Left renal cortex interstitium (tissue), 4 donors: ENCODE measurements around the gene PTPRU. TPM values are rescaled to one million over a fixed set of nuclear protein-coding genes. Genes with fewer than 3 reads are reported as not detected.

ENCODE experiments used
- DNase-seq, 4 donors: peaks; one replicate each; pipeline ENCODE4 v3.0.0-alpha.2; 2013; ENCODE audit warnings: low read depth in 4 of 4, low spot score in 2 of 4, missing footprints in 1 of 4
- polyA plus RNA-seq, 4 donors: library from polyadenylated mRNA; unstranded; fragments of 120-200 nt; gene quantifications; one replicate each; pipeline ENCODE4 v1.2.1, GENCODE V29; 2013; ENCODE audit not compliant: insufficient read length in 4 of 4

Gene PTPRU
- polyA plus RNA-seq, 4 donors, result 13.0 to 19.2 (median 14.5) TPM

DNA sequence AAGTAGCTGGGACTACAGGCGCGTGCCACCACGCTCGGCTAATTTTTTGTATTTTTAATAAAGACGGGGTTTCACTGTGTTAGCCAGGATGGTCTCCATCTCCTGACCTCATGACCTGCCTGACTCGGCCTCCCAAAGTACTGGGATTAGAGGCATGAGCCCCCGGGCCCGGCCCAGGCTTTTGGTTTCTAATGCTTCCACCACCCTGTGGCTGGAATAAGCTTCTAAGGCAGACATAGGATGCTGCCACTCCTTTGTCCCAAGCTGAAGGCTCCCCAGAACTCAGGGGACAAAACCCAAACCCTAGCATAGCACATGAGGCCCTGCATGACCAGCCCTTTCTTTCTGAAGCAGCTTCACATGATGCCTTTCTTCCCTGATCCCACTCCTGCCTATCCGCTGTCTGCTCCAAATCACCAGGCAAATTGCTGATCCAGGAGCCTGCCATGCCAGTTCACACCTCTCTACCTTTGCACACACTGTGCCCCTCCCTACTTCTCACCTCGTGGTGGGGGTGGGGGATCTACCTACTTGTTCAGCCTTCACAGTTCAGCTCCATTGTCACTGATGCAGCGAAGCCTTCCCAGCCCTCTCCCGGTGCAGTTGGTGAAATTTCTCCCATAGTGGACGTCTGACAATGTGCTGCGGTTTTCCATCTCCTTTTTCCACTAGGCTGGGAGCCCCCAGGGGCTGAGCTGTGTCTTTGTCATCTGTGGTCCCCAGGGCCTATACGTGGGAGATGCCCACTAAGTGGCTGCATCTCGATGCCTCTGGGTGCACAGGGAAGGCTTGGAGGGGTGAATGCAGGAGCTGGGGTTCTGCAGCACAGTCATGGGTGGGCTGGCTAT lies 6.9 kb downstream of the PTPRU start:
- no peak for DNase-seq

DNA sequence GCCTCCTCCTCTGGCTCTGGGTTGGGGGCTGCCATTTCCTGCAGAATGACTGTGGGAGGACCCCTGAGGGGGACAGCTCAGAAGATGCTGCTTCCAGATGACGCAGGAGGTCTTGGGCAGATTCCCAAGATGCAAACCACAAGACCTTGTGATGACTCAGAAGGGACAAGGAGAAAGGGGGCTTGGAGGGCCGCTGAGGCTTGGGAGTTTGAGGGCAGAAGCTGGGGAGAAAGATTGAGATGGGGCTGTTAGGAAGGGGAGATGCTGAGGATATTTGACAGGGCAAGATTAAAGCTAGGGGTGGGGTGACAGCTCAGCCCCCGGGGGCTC lies 7.5 kb downstream of the PTPRU start:
- no peak for DNase-seq

DNA sequence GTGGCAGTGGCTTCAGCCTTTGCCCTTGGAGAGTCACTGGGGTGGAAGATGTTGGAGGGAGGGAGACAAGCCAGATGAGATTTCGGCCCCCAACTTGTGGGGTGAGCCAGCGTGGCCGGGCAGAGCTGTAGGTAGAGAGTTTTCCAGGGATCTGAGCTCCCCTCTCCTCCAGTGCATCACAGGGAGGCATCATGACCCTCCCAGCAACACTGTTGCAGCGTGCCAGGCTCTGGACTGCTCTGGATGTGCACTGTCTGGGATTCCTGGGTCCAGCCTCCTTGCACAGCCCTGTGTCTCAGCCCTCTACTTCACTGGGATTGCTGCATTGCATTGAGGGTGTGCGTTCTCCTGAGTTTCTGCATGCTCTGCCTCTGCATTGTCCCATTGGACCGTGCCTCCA lies 8.9 kb downstream of the PTPRU start:
- no peak for DNase-seq

DNA sequence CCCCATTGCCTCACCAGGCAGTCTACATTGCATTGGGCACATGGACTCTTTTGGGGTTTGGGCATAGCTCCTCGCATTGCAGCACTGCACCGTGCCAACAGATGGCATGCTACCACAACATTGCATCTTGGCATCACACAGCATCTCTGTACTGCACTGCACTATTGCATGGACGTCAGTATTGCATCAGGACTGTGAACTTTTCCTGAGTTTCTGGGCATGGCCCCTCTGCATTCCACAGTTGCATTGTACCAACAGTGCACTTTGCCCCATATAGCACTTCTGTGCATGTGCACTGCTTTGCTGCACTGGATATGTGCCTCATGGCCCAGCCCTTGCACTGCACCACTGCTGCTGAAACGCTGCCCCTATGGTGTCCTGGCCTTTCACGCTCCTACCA lies 9.6 kb downstream of the PTPRU start:
- no peak for DNase-seq

DNA sequence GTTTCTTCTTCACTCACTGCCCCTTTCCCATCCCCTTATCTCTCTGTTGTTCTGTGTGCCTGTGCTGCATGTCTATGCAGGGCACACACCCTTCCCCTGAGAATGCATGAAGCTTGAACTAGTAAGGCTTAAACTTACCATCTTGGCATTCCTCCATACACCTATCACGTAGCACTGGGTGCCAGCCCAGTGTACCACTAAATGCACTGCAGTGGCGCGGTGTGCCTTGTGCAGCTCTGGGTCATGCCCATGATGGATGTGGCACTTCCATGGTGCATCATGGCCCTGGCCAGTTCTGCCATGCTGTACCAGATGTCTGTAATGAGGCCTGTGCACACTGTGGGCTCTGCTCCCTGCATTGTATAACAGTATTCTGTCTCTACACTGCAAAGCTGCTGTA lies 10.7 kb downstream of the PTPRU start:
- DNase-seq, result no peak

DNA sequence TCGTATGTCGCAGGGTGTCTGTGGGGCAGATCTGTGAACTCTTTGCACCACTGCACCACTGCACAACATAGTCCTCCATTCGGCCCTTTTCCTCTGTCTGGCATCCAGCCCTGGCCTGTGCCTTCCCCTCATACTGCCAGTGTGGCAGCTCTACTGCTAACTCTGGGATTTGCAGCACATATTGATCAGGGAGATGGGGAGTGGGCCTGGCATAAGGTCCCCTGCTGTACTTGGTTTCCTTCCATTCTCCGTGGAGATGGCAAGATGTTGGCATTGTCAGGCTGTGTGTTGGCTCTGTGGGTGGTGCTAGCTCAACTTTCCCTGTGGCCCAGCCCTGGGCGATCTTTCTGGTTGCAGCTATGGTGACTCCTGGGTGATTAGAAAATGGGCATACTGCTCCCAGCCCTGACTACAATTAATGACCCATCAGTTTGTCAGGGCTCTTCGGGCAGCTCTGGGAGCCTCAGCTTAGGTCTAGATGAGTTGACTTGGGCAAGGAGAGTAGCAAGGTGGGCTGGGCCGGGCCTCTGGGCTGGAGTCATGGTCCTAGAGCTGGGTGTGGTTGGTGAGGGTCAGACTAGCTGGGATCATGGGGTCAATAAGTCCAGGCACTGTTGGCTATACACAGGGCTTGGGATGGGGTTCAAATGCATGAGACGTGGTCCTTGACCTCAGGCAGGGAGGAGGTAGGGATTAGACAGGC lies 11.4 kb downstream of the PTPRU start:
- no peak for DNase-seq

DNA sequence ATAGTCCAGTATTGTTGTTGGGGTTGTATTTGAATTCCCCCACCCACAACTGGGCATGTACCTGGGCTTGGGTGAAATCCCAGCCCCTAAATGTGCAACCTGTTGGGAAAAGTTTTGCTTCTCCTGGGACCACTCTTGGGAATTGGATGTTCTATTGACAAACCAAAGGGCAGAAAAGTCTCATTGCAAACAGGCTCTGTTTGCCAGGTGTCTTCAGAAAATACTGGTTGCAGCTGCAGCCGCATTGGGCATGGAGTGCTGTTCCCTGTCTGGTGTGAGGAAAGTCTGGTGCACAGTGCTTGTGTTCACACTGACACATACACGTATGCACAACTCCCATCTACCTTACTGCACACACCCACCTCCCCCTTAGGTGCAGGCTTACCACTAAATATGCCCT lies 12.1 kb downstream of the PTPRU start:
- DNase-seq, result no peak

DNA sequence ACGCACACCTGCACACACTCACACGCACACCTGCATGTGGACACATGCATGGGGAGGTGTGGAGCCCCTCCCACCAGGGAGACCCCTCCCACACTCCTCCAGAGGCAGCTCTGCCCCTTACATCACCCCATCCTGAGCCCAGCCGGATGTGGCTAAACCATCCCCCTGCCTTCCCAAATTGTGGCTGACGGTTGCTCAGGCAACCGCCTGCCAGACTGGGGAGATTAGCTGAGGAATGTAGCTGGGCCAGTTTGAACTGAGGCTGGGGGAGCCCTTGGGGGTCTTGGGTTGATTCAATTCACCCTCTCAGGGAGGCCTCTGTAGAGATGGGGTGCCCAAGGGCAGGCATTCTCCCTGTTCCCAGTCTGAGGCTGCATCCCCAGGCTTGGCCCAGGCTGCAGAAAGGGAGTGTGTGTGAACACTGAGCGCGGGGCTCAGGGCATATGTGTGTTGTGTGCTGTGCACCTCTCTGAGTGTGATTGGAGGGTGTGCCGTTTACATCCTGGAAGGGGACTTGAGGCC lies 12.9 kb downstream of the PTPRU start:
- no peak for DNase-seq

DNA sequence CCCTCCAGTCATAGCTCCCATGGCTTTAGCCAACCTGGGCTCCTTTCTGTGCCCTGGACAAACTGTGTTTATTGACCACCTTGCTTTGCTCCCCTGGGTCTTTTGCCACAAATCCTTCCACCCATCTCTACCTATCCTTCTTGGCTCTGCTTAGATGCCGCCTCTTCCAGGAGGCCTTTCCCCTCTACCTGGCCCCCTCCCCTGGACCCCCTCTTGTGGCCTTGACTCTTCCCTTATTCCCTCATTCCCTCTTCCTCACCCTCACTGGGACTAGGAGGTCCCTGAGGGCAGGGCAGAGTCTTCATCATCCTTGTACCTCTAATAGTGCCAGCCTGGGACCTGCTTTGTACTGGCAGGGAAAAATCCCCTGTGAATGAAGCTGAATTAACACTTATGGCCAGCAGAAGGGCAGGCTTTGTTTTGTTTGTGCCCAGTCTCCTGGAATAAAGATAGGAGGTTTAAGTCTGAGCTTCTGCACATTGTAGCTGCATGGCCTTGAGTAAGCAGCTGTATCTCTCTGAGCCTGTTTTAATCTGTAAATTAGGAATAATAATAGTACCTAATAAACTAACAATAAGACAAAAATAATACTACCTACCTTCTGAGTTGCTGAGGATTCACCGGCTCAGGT lies 13.7 kb downstream of the PTPRU start:
- DNase-seq, result no peak

DNA sequence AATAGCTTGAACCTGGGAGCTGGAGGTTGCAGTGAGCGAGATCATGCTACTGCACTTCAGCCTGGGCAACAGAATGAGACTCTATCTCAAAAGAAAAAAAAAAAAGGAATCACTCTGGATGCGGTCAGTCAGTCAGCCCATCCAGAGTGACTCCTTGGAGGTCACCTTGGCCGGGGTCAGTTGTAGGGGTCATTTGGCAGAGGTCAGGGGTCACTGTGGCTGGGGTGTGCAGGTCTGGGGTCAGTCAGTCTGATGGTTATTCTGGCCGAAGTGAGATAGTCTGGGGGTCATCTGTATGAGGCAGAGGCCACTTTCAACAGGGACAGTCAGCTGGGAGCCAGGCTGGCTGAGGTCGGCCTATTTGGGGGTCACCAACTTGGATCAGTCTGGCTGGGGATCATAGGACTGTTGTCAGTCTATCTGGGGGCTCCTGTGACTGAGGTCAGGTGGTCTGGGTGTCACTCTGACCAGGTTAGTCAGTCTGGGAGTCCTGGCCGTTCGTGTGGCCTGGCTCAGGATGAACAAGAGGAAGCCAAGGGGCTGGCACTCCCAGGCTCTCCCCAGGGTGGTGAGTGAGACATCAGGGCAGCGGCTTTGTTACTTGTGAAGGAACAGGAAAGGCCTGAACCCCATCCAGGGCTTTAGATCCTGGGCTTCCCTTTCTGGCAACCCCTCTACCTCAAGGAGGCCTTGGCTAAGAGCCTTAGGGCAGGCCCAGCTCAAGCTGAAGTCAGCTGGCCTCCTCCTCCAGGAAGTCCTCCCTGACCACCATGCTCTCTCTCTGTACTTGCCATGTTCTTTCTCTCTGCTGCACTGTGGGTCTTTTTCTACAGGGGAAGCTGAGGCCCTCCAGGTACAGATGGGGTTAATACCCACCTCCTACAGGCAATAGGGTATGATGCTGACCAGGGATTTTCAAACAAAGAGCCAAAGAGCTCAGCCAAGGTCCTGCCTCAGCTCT lies 15.1 kb downstream of the PTPRU start:
- no peak for DNase-seq

DNA sequence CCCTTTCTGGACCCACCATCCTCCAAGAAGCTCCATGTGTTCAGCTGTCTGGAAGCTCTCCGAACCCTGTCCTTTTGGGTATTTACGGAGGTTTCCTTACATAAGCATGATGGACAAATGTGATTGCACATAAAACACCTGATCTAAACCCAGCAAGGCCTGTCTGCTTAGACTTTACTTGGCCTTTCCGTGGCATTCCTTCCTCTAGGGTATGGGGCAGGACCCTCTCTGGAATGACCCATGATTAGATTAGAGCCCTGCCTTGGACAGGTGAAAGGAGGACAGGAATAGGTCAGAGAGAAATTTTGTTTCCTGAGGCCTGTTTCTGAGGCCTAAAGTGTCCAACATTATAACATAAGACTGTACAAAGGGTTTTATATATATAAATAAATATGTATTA lies 16.9 kb downstream of the PTPRU start:
- DNase-seq, result no peak

DNA sequence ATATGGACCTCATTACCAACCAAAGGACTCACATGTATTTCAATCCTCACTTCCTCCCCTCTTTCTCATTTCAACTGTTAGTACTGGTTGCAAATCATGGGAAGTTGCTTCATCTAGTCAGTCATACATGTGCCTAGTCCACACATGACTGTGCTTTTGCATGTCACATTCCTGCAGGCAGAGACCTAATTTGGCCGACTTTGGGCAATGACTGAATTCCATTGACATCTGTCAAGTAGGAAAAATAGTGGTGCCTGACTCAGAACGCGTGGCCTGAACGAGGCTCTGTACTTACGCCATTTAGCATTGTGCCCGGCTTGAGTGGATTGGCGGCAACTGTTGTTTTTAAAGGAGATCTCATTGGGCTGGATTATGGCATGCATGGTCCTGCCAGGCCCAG lies 18.0 kb downstream of the PTPRU start:
- DNase-seq, result no peak

DNA sequence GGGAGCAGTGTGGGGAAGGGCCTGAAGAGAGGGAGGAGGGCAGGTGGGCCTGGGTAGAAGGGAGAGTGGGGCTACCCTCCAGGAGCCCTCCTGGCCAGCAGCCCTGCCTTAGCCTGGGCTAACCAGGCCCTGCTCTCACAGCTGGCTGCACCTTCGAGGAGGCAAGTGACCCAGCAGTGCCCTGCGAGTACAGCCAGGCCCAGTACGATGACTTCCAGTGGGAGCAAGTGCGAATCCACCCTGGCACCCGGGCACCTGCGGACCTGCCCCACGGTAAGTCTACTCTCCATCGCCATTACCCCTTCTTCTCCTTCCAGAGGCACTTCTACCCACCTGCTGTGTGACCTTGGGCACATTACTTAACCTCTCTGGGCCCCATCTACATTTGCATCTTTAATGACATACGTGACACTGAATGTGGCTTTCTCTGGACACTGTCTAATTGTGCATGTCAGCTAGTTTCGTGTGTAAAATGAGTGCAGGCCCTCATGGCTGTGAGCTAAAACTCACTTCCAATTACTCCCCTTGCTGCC lies 18.9 kb downstream of the PTPRU start:
- no peak for DNase-seq

DNA sequence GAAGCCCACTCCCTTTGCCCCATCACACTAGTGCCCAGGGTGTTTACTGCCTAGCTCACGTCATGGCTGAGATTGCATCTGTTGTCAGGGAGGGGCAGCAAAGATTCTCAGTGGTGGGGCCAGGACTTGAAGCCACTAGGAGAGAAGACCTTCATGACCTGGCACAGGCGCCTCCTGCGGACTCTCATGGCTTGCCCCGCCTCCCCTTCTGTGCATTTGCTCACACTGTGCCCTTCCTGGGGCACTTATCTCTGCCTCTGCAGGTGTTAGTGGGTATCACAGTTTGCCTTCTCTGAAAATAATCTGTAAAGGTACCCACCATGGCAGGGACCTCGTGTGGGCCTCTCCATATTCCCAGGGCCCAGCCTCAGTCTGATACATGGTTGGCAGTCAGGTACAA lies 20.1 kb downstream of the PTPRU start:
- no peak for DNase-seq

DNA sequence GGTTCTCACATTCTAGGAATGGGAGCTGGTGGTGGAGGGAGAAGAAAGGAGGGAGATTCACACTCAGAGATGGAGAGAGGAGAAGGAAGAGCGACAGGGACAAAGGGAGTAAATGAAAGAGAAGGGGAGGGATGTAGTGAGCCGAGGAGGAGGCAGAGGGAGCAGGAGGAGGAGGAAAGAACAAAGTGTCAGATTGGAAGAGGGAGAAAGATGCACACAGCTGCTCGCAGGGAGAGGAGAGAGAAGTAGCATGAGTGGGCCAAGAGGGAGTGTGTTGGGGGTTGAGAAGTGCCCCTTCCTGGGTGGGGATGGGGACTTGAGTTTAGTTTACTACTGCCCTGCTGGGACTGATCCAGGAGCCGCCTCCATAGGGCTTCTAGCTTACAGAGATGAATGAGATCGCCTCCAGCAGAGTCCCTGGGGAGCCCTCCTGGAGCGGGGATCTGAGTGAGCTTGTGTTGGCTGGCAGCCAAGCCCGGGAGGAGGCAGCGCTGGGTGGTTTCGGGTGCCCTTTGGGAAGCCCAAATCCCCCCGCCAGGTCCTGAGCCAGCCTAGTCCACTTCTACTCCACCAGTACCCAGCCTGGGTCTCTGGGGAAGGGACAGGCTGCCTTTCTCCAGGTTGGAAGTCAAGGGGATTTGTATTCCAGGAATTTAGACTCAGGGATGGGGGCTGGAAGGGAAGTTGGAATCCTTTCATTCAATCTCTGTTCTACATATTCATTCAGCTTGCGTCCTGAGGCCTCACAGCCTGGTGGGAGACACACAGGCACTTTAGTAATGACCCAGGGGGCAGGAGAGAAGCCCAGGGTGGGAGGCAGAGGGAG lies 20.9 kb downstream of the PTPRU start:
- no peak for DNase-seq

DNA sequence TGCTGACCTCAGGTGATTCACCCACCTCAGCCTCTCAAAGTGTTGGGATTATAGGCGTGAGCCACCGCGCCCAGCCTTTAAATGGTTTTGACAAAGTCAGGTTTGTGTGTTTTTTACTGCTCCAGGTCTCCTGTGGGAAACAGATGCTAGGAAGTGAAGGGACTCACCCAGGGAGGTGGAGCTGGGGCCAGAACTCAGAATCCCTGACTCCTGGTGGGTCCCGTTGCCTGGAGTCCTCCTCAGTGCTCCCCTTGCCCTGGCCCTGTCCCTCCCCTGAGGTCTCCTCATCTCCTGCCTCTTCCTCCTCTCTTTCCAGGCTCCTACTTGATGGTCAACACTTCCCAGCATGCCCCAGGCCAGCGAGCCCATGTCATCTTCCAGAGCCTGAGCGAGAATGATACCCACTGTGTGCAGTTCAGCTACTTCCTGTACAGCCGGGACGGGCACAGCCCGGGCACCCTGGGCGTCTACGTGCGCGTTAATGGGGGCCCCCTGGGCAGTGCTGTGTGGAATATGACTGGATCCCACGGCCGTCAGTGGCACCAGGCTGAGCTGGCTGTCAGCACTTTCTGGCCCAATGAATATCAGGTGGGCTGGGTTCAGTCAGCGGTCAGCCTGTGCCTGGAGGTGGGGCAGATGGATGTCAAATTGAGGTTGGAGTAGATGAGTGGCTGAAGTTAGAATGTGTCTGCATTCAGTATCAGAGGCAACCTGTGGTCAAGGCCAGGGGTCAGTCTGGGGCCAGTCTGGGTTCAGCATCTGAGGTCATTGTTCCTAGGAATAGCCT lies 22.1 kb downstream of the PTPRU start:
- no peak for DNase-seq

DNA sequence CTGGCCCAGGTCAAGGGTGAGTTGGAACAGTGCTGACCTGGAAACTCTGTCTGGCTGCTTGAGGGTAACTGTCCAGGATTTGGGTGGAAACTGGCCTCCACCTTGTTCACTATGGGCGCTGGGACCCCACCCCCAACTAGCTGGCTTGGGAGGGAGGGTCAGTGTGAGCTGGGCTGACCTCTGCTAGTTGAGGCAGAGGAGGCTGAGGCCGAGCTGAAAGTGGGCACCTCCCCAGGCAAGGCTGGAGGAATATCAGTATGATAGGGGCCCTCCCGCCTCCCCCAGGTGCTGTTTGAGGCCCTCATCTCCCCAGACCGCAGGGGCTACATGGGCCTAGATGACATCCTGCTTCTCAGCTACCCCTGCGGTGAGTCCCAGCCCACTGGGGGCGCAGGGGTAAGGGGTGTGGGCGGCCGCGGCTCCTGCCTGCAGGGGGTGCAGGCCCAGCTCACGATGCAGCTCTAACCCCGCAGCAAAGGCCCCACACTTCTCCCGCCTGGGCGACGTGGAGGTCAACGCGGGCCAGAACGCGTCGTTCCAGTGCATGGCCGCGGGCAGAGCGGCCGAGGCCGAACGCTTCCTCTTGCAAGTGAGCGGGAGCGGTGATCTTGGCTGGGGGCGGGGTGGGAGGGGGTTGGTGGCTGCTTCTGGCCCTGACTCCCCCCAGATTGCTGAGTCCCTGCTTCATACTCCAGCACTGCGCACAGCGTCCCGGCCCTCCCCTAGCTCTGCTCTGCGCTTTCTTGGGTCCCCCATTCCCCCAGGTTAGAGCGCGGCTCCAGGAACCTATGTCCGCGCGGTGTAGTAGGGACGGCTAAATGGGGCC lies 22.9 kb downstream of the PTPRU start:
- DNase-seq, result no peak
